Hematopoietic multipotent progenitor cell treated with erythropoietin and hydrocortisone succinate and interleukin-3 and kit ligand, for 17 days (in vitro differentiated cells): Measurements from ENCODE around the gene PTDSS2.

Experiments used
- DNase-seq: peaks from one replicate; pipeline ENCODE4 v3.0.0-alpha.2; 2015; ENCODE audit warnings: low spot score

The PTDSS2 gene

GRCh38 chr11:532986-533585, 83.0 kb downstream of the PTDSS2 start:
- no peak for DNase-seq

- DNase-seq, result no peak
Observed at GRCh38 chr11:533586-534395, 83.7 kb downstream of the PTDSS2 start.

- no peak for DNase-seq
Observed at GRCh38 chr11:534396-535209, 84.5 kb downstream of the PTDSS2 start.

GRCh38 chr11:535210-535518, 85.1 kb downstream of the PTDSS2 start:
- DNase-seq, result no peak

GRCh38 chr11:535519-536454, 85.7 kb downstream of the PTDSS2 start, which contains the start of gene HRAS:
Gene HRAS (minus strand): TSS chr11:535576.
- peak; percentile 97 for DNase-seq

GRCh38 chr11:536841-537621, 87.0 kb downstream of the PTDSS2 start, which contains the start of gene LRRC56:
Gene LRRC56 (plus strand): TSS chr11:537527. CDS start chr11:540685, 3,158 bp downstream.
- DNase-seq, result peak; percentile 78

GRCh38 chr11:537622-538430, 87.7 kb downstream of the PTDSS2 start:
- DNase-seq, result no peak

- DNase-seq, result no peak
Observed at GRCh38 chr11:538431-539051, 88.5 kb downstream of the PTDSS2 start.

- DNase-seq, result no peak
Observed at GRCh38 chr11:539971-540481, 89.9 kb downstream of the PTDSS2 start.
